Stomach (tissue), 9 donors: ENCODE results near the gene GOLGA6L10. TPM values are rescaled to one million over a fixed set of nuclear protein-coding genes. Genes with fewer than 3 reads are reported as not detected.
"Not testable (repeated sequence)": the region's sequence is repeated elsewhere in the genome, so short reads cannot be mapped to it uniquely, and the experiment has no call there.

Experiments
- DNase-seq, 2 donors: peaks; one replicate each; pipeline versions ENCODE4 v3.0.0 to v3.0.0-alpha.2; 2013 to 2019
- H3K27ac ChIP-seq, 5 donors: fragments of 200-600 bp in 4 of 5; sonication (generic) in 4 of 5; one replicate each; pipeline ENCODE4 v1.5.1; 2013 to 2019; ENCODE audit warnings: mild to moderate bottlenecking in 1 of 5, moderate library complexity in 1 of 5
- H3K27me3 ChIP-seq, 3 donors: fragments of 200-600 bp; sonication (generic); one replicate each; pipeline ENCODE4 v1.5.1; 2017 to 2019; ENCODE audit warnings: mixed run types in 1 of 3
- H3K36me3 ChIP-seq, 4 donors: fragments of 200-600 bp; sonication (generic); 1 replicate in 3 of 4; 2 replicates in 1 of 4; pipeline ENCODE4 v1.5.1; 2016 to 2019
- H3K4me1 ChIP-seq, 4 donors: fragments of 200-600 bp; sonication (generic); one replicate each; pipeline ENCODE4 v1.5.1; 2016 to 2019
- H3K4me3 ChIP-seq, 4 donors: fragments of 200-600 bp; sonication (generic) in 3 of 4; one replicate each; pipeline ENCODE4 v1.5.1; 2016 to 2019; ENCODE audit warnings: mild to moderate bottlenecking in 1 of 4
- H3K9me3 ChIP-seq, 4 donors: fragments of 200-600 bp; sonication (generic); one replicate each; pipeline ENCODE4 v1.5.1; 2016 to 2019
- CTCF ChIP-seq, 7 experiments: fragments of 450-650 bp in 4 of 7; fragments of 200-600 bp in 3 of 7; sonication (generic) in 3 of 7; IDR thresholded peaks; one replicate each; pipeline ENCODE4 v1.5.1; 2016 to 2019; ENCODE audit warnings: antibody characterized with exemption in 7 of 7, control low read depth in 2 of 7, mild to moderate bottlenecking in 1 of 7
- EP300 ChIP-seq: sonication (generic); formaldehyde crosslinking; IDR thresholded peaks from one replicate; pipeline ENCODE4 v1.6.1; 2017; ENCODE audit warnings: antibody characterized with exemption
- POLR2A ChIP-seq, 4 donors: fragments of 450-650 bp; IDR thresholded peaks; one replicate each; pipeline ENCODE4 v1.6.1; 2016; ENCODE audit warnings: antibody characterized with exemption in 4 of 4, control low read depth in 2 of 4, mild to moderate bottlenecking in 1 of 4, moderate library complexity in 1 of 4
- POLR2AphosphoS5 ChIP-seq, 3 donors: sonication (generic); formaldehyde crosslinking; IDR thresholded peaks; one replicate each; pipeline ENCODE4 v1.6.1; 2016; ENCODE audit warnings: antibody characterized with exemption in 3 of 3
- WGBS, 5 donors: extraction: QIAGEN DNeasy Blood & Tissue Kit in 3 of 5; methylation state at CpG; one replicate each; pipeline versions ENCODE4 v1.1.5 to v1.1.7; 2013 to 2018; 5-methylcytosine and 5-hydroxymethylcytosine counted together
- intact Hi-C: fragments of 100-400 bp; cut with DNase I; formaldehyde crosslinking; loops from one replicate; pipeline ENCODE4 v1.15.1; 2023; ENCODE audit warnings: low total_unique reads
- polyA plus RNA-seq, 3 donors: library from polyadenylated mRNA; stranded (reverse); fragments of 200-250 nt; gene quantifications; one replicate each; pipeline ENCODE4 v1.2.3, GENCODE V29; 2013
- total RNA-seq, 5 donors: library from RNA; depleted of rRNA; stranded (reverse); fragments of >200 nt; gene quantifications; one replicate each; pipeline versions ENCODE4 v1.1.0 to v1.2.3, GENCODE V29; 2014 to 2016
- donor health status: healthy with polysubstance abuse.
- donor health status: Bipolar disorder and iron deficiency.
- donor health status: healthy.

GOLGA6L10 gene
- total and polyA plus RNA-seq, 8 donors: 1.0 to 11.6 (median 2.2) TPM; not detected in 1

DNA sequence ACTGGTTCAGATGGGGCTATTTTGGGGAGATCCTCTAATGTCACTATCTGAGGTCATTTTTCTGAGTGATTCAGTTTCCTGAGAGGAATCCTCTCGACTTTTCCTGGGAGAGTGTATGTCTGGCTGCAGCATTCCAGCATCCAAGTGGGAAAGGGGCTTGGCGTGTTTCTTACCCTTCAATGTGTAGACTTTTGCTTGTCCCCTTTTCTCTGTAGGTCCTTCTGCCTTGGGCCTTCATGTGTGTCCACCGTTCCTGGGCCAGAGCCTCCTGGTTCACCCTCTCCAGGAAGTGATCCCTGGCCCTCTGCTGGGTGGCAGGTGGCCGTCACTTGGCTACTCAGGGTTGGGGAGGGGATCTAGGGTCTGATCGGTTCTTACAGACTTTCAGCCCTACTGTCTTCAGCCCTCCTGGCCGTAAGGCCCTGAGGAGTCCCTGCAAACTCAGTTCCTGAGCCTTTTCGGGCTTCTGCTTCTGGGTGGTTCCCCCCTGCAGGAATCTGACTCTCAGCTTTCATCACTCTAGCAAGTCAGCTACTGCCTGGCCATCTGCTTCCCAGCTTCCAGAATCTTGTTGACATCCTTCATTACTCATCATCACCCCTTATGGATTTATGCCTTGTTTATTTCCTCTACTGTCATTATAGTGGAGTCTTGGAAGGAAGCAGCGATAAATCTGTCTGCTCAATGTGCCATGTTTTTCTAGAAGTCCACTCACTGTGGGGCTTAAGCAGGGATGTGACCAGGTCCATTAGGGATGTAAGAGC, 36.5 kb downstream of the GOLGA6L10 start:
- no peak for TF ChIP-seq POLR2A (IDR thresholded peaks at IDR 0.05)
- TF ChIP-seq POLR2AphosphoS5 (IDR thresholded peaks at IDR 0.05): no peak
- TF ChIP-seq CTCF (IDR thresholded peaks at IDR 0.05): no peak
- no peak for TF ChIP-seq EP300
- peak in 1 of 2 donors; percentile 13 for DNase-seq
- 65 to 81% (median 73%) methylated on average over 7 to 8 of the region's 8 CpGs for WGBS, 5 donors

DNA sequence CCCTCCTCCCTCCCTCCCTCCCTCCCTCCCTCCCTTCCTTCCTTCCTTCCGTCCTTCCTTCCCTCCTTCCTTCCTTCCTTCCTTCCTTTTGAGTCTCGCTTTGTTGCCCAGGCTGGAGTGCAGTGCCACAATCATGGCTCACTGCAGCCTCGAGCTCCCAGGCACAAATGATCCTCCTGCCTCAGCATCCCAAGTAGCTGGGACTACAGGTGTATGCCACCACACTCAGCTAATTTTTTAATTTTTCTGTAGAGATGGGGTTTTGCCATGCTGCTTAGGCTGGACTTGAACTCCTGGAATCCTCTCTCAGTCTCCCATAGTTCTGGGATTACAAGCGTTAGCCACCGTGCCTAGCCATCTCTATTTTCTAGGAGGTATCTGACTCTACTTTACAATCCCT, 38.0 kb downstream of the GOLGA6L10 start:
- H3K27ac ChIP-seq, H3K36me3 ChIP-seq, intact Hi-C loops, H3K4me1 ChIP-seq, H3K9me3 ChIP-seq, DNase-seq, H3K27me3 ChIP-seq, H3K4me3 ChIP-seq: not testable (repeated sequence)
- 83 to 95% (median 88%) methylated on average over 3 to 5 of the region's 5 CpGs for WGBS, 5 donors

More for the DNA sequence above, 36.5 kb downstream of the GOLGA6L10 start:
- intact Hi-C loops: no loop called here
- Histone ChIP-seq H3K4me3 (no peak overlapping the region), H3K27ac (no peak overlapping the region), H3K27me3 (no peaks in the 10 kb centered on the region), H3K9me3 (no peaks in the 10 kb centered on the region), H3K4me1 (no peaks in the 10 kb centered on the region), H3K36me3 (no peaks in the 10 kb centered on the region)

DNA sequence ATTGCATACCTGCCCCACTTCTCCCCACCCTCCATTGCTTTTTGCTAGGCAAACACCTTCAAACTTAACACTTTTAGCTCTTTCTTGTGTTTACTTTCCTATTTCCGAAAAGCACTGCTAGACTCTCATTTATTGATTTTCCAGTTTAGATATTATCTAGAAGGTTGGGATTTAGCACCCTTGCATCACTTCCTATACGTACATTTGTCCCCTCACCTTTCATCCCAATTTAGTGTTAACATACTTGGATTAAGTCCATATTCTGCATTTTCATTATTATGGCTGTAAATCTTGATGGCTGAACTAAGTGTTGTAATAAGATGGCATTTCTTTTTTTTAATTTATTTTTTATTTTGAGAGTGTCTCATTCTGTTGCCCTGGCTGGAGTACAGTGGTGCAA, 39.5 kb downstream of the GOLGA6L10 start:
- no peaks in the 10 kb centered on the region for H3K36me3 ChIP-seq
- no peaks in the 10 kb centered on the region for H3K4me1 ChIP-seq
- no peak for TF ChIP-seq EP300
- no peak for TF ChIP-seq CTCF (IDR thresholded peaks at IDR 0.05)
- TF ChIP-seq POLR2A (IDR thresholded peaks at IDR 0.05): no peak
- TF ChIP-seq POLR2AphosphoS5 (IDR thresholded peaks at IDR 0.05): no peak
- H3K4me3 ChIP-seq: no peak overlapping the region
- H3K27me3 ChIP-seq: no peaks in the 10 kb centered on the region
- no peak for DNase-seq
- intact Hi-C loops: no loop called here
- WGBS, 5 donors: 70 to 93% (median 88%) methylated on average over 2 of the region's 2 CpGs
- no peak overlapping the region for H3K27ac ChIP-seq
- no peaks in the 10 kb centered on the region for H3K9me3 ChIP-seq

DNA sequence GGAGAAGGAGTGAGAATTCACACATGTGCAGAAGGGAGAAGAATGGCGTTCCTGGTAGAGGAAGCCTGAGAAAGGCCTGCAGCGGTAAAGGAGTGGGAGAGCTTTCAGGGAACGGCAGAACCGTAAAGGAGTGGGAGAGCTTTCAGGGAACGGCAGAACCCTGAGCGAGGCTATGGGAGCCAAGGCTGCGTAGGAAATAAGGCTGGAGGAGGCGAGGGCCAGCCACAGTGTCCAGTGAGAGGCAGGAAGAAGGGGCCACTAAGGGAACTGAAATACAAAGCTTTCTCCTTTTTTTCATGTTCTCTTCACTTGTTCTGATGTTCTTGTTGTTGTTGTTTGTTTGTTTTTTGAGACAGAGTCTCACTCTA, 41.6 kb downstream of the GOLGA6L10 start:
- Histone ChIP-seq H3K27ac (no peak overlapping the region), H3K9me3 (no peaks in the 10 kb centered on the region)
- no peak for DNase-seq

More for the DNA sequence above, 41.6 kb downstream of the GOLGA6L10 start:
- no peak overlapping the region for H3K4me3 ChIP-seq
- intact Hi-C loops: no loop called here
- no peaks in the 10 kb centered on the region for H3K27me3 ChIP-seq
- H3K36me3 ChIP-seq: no peaks in the 10 kb centered on the region
- 89 to 95% (median 94%) methylated on average over 5 to 8 of the region's 8 CpGs for WGBS, 5 donors
- no peak for TF ChIP-seq POLR2A (IDR thresholded peaks at IDR 0.05)
- TF ChIP-seq EP300: no peak
- TF ChIP-seq POLR2AphosphoS5 (IDR thresholded peaks at IDR 0.05): no peak
- TF ChIP-seq CTCF (IDR thresholded peaks at IDR 0.05): no peak
- no peaks in the 10 kb centered on the region for H3K4me1 ChIP-seq
